Calu3 (cell line): Measurements from ENCODE around the gene SERPINB10. TPM values are rescaled to one million over a fixed set of nuclear protein-coding genes. Genes with fewer than 3 reads are reported as not detected.
A peak's percentile ranks its signal among the peaks of the same experiment; 100 is the strongest.

Experiments used
- BruUV-seq: library from RNA; stranded (reverse); fragments of 400-500 nt; replicated peaks from 2 replicates; lab custom pipeline; 2021; lab: Mats Ljungman, UMichigan
- CTCF ChIA-PET: fragments of 300-600 bp; sonication (Branson Sonifier 250); formaldehyde crosslinking; loops from one replicate; lab custom pipeline; 2022; ENCODE audit warnings: antibody characterized with exemption; lab: Charles Lee
- DNase-seq: peaks from one replicate; pipeline ENCODE4 v3.0.0; 2022
- H3K27ac Mint-ChIP-seq: one replicate; pipeline ENCODE4 v1.8.0; 2022; ENCODE audit warnings: mixed read lengths; ENCODE audit not compliant: unreplicated experiment
- H3K27me3 Mint-ChIP-seq: one replicate; pipeline ENCODE4 v1.8.0; 2022; ENCODE audit warnings: mixed read lengths; ENCODE audit not compliant: unreplicated experiment
- H3K36me3 Mint-ChIP-seq: one replicate; pipeline ENCODE4 v1.8.0; 2022; ENCODE audit warnings: mild to moderate bottlenecking, moderate library complexity, mixed read lengths; ENCODE audit not compliant: insufficient read depth, unreplicated experiment
- H3K4me1 Mint-ChIP-seq: one replicate; pipeline ENCODE4 v1.8.0; 2022; ENCODE audit warnings: mild to moderate bottlenecking, low read depth, mixed read lengths; ENCODE audit not compliant: unreplicated experiment
- H3K4me3 Mint-ChIP-seq: one replicate; pipeline ENCODE4 v1.8.0; 2022; ENCODE audit warnings: mild to moderate bottlenecking, low read depth, moderate library complexity, mixed read lengths; ENCODE audit not compliant: unreplicated experiment
- H3K9me3 Mint-ChIP-seq: one replicate; pipeline ENCODE4 v1.8.0; 2022; ENCODE audit warnings: low read depth, mixed read lengths; ENCODE audit not compliant: unreplicated experiment
- intact Hi-C: fragments of 100-400 bp; cut with micrococcal nuclease; formaldehyde crosslinking; loops from one replicate; pipeline ENCODE4 v1.10.0; 2022; ENCODE audit not compliant: unreplicated experiment
- total RNA-seq: library from RNA; stranded (reverse); gene quantifications from 2 replicates; pipeline ENCODE4 v1.2.3, GENCODE V29; 2022
- TF ChIP-seq, protein P1 (sequence below): fragments of 200-600 bp; IDR thresholded peaks from one replicate; pipeline ENCODE4 v1.8.0; 2022; ENCODE audit warnings: antibody characterized with exemption; ENCODE audit not compliant: unreplicated experiment

The SERPINB10 gene
- total RNA-seq, 1 experiment from 2014 or later = not detected

DNA sequence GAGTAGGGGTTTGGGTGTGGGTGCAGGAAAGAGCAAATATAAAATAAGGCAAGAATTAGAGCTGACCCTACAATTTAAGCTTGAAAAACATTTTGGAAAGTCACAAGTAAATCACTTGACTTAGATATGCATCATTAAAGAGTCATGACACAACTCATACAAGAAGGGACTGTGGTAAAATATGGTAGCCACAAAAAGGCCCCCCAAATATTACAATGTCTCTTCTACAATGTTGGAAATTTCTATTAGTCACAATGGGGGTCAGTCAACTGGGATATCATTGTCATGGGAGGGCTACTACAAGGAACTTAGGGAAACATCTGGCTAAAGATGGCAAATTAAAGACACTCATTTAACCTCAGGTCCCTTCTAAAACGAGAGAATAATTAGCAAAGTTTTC is 35.9 kb upstream of the SERPINB10 start:
- CTCF ChIA-PET = no interaction called here
- intact Hi-C loops = no loop called here
- no peak overlapping the region for H3K27ac Mint-ChIP-seq
- no TSS peak for BruUV-seq
- H3K9me3 Mint-ChIP-seq = no peaks in the 10 kb centered on the region
- no peak for DNase-seq
- peaks cover 33% of the 10 kb centered on the region for H3K4me1 Mint-ChIP-seq
- TF ChIP-seq, protein P1, sequence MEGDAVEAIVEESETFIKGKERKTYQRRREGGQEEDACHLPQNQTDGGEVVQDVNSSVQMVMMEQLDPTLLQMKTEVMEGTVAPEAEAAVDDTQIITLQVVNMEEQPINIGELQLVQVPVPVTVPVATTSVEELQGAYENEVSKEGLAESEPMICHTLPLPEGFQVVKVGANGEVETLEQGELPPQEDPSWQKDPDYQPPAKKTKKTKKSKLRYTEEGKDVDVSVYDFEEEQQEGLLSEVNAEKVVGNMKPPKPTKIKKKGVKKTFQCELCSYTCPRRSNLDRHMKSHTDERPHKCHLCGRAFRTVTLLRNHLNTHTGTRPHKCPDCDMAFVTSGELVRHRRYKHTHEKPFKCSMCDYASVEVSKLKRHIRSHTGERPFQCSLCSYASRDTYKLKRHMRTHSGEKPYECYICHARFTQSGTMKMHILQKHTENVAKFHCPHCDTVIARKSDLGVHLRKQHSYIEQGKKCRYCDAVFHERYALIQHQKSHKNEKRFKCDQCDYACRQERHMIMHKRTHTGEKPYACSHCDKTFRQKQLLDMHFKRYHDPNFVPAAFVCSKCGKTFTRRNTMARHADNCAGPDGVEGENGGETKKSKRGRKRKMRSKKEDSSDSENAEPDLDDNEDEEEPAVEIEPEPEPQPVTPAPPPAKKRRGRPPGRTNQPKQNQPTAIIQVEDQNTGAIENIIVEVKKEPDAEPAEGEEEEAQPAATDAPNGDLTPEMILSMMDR = no peak
- H3K27me3 Mint-ChIP-seq = no peaks in the 10 kb centered on the region
- H3K4me3 Mint-ChIP-seq = no peak overlapping the region
- no peaks in the 10 kb centered on the region for H3K36me3 Mint-ChIP-seq

DNA sequence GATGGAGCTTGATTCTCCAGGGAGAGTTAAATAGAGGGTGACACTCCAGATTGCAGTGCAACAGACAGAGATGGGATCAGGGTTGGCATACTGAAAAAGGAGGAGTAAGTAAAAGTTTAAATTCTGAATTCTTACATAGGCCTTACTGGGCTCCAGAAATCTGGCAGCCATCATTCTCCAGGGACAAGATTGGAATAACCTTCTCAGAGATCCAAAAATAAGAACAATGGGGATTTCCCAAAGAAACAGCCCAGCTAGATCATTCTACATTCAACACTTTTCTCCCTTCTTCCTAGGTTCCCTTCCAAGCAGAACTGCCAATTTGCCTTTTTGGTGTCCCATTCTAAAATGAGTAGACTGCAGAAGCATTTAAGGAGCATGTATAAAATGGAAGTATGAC is 35.2 kb upstream of the SERPINB10 start:
- no peaks in the 10 kb centered on the region for H3K9me3 Mint-ChIP-seq
- CTCF ChIA-PET = no interaction called here
- H3K36me3 Mint-ChIP-seq = no peaks in the 10 kb centered on the region
- no peak overlapping the region for H3K27ac Mint-ChIP-seq
- DNase-seq = no peak
- TF ChIP-seq, protein P1 = no peak
- peaks cover 25% of the 10 kb centered on the region for H3K4me1 Mint-ChIP-seq
- intact Hi-C loops = no loop called here
- no peaks in the 10 kb centered on the region for H3K27me3 Mint-ChIP-seq
- no TSS peak for BruUV-seq
- no peak overlapping the region for H3K4me3 Mint-ChIP-seq

DNA sequence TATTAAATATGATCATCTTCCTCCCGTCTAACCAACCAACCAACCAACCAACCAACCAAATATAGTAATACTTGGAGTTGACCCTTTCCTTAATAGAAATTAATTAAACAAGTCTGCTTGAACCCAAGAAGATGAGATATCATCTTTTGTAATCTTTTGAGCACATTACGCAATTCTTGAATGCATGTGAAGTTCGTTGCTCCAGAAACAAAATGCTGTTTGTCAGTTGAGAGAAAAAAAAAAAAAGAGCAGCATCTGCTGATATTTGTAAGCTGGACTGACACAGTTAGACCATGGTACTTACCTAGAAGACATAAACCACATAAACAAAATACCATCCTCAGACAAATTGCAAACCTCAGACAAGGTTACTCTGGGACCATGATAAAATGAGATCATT is 29.4 kb upstream of the SERPINB10 start:
- Mint-ChIP-seq H3K27me3 (no peaks in the 10 kb centered on the region), H3K4me3 (no peak overlapping the region), H3K4me1 (peaks cover 39% of the 10 kb centered on the region), H3K36me3 (peaks cover 7% of the 10 kb centered on the region), H3K9me3 (no peaks in the 10 kb centered on the region), H3K27ac (peak overlapping the region; percentile 24)
- intact Hi-C loops = no loop called here
- no TSS peak for BruUV-seq
- DNase-seq = no peak
- CTCF ChIA-PET = no interaction called here
- TF ChIP-seq, protein P1 = no peak

DNA sequence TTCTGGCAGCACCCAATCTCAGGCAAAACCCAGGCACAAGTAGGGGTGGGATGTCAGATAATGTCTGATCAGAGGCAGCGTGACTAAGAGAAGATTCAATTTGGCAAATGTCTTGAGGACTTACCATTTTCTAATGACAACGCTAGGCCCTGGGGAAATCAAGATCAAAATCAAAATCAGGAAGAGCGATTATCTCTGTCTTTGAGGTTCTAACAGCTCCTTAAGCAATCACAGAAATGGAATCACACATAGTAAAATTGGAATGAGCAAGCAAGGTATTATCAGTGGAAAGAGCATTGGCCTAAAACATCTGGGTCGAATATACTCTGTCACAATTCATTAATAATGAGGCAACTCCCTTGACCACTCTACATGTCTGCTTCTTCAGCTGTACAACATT is 28.8 kb upstream of the SERPINB10 start:
- H3K4me1 Mint-ChIP-seq = peaks cover 39% of the 10 kb centered on the region
- H3K9me3 Mint-ChIP-seq = no peaks in the 10 kb centered on the region
- CTCF ChIA-PET = no interaction called here
- H3K36me3 Mint-ChIP-seq = peaks cover 7% of the 10 kb centered on the region
- no peak overlapping the region for H3K27ac Mint-ChIP-seq
- no peaks in the 10 kb centered on the region for H3K27me3 Mint-ChIP-seq
- no TSS peak for BruUV-seq
- no peak overlapping the region for H3K4me3 Mint-ChIP-seq
- DNase-seq = no peak
- intact Hi-C loops = no loop called here
- TF ChIP-seq, protein P1 = no peak
